ENCODE measurements around the gene NDUFB4.

DNA sequence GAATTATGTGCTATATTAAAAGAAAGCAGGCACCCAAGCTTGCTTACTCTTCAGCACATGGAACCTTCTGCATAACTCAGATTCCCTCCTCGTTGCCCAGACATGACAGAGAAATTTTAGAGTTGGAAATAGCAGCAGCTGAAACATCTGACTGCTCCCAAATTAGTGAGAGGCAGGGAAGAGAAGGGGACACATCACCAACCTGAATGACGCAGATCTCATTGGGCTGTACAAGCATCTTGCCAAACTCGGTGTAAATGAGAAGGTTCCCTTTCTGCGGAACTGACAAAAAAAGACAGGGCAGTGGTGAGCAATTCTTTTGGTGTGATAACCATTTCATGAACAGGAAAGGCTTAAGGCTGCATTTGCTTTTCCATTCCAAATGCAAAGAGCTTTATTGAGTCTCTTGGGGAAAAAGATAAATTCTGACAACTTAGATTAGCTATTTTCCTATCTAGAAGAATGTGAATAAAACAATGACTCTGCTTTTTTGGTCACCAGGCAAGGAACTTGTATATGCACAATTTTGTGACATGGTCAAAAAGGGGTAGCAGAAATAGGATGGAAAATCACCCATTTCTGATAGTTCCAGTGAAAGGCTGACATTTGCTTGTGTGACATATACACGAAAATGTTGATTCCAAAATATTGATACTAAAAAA, 50.8 kb downstream of the NDUFB4 start:
- TF ChIP-seq POLR2A (IDR thresholded peaks at IDR 0.05): no peak
- TF ChIP-seq, protein P1, sequence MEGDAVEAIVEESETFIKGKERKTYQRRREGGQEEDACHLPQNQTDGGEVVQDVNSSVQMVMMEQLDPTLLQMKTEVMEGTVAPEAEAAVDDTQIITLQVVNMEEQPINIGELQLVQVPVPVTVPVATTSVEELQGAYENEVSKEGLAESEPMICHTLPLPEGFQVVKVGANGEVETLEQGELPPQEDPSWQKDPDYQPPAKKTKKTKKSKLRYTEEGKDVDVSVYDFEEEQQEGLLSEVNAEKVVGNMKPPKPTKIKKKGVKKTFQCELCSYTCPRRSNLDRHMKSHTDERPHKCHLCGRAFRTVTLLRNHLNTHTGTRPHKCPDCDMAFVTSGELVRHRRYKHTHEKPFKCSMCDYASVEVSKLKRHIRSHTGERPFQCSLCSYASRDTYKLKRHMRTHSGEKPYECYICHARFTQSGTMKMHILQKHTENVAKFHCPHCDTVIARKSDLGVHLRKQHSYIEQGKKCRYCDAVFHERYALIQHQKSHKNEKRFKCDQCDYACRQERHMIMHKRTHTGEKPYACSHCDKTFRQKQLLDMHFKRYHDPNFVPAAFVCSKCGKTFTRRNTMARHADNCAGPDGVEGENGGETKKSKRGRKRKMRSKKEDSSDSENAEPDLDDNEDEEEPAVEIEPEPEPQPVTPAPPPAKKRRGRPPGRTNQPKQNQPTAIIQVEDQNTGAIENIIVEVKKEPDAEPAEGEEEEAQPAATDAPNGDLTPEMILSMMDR (IDR thresholded peaks at IDR 0.05): no peak

Measured in lower leg skin (tissue), 3 donors.